Measurements from ENCODE around the gene EFNA5.

DNA sequence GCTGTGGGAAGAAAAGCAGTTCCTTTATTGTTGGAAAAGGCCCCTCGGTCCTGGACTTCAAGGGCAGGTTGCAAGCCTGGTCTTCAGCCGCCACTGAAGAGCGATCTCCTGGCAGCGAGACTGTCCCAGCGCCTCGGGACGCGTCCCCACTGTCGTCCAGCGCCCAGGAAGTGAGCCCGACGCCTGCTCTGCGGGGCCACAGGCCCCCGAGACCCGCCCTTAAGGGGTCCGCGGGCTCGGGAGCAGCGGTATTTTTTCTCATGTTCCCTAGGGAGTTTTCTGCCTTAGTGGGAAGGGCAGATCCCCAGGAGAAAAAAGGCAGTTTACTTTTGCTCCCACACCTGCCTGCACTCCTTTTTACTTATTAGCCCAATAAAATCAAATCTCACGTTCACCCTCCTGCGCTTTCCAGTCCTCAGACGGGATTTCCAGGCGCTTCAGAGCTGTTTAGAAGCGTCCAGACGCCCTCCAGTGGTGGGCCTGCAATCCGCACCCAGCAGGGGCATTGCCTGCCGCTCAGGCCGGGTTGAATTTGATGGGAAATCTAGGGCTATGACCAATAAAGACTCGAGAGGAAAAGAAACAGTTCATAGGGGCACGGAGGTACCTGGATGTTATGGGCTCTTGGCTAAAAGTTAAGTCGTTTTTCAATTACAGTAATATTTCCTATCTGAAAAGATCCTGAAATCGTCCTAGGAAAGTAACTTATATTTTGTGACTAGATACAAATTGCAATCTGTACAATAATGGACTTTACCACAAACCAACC is 2.8 kb upstream of the EFNA5 start:
- TF ChIP-seq, protein P1, sequence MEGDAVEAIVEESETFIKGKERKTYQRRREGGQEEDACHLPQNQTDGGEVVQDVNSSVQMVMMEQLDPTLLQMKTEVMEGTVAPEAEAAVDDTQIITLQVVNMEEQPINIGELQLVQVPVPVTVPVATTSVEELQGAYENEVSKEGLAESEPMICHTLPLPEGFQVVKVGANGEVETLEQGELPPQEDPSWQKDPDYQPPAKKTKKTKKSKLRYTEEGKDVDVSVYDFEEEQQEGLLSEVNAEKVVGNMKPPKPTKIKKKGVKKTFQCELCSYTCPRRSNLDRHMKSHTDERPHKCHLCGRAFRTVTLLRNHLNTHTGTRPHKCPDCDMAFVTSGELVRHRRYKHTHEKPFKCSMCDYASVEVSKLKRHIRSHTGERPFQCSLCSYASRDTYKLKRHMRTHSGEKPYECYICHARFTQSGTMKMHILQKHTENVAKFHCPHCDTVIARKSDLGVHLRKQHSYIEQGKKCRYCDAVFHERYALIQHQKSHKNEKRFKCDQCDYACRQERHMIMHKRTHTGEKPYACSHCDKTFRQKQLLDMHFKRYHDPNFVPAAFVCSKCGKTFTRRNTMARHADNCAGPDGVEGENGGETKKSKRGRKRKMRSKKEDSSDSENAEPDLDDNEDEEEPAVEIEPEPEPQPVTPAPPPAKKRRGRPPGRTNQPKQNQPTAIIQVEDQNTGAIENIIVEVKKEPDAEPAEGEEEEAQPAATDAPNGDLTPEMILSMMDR (IDR thresholded peaks at IDR 0.05): peak; percentile 59 to 97 (median 94)
- no peak for TF ChIP-seq POLR2A (IDR thresholded peaks at IDR 0.05)

Data from esophagus squamous epithelium (tissue), 4 donors.